H1 (cell line): ENCODE measurements around the gene TCEA2. TPM values are rescaled to one million over a fixed set of nuclear protein-coding genes. Genes with fewer than 3 reads are reported as not detected.

ENCODE experiments used
- ATF3 ChIP-seq: IDR thresholded peaks from 2 replicates; pipeline ENCODE4 v1.6.1; 2011; ENCODE audit warnings: low read depth, mild to moderate bottlenecking, low read length; ENCODE audit not compliant: insufficient read depth
- BACH1 ChIP-seq: IDR thresholded peaks from 2 replicates; pipeline ENCODE4 v1.6.1; 2012; ENCODE audit warnings: low read length, improper control_type of control experiment
- KDM5A ChIP-seq: fragments of 200-600 bp; IDR thresholded peaks from 2 replicates; pipeline ENCODE4 v1.7.1; 2012; ENCODE audit warnings: mild to moderate bottlenecking, low read length, inconsistent platforms, mixed read lengths
- RAD21 ChIP-seq, 2 experiments: IDR thresholded peaks in 1 of 2; conservative IDR thresholded peaks in 1 of 2; 2 replicates each; pipeline ENCODE4 v1.6.1; 2011; ENCODE audit warnings: low read depth in 2 of 2, low read length in 2 of 2, improper control_type of control experiment in 1 of 2, inconsistent platforms in 1 of 2, mild to moderate bottlenecking in 1 of 2, moderate library complexity in 1 of 2
- RFX5 ChIP-seq: IDR thresholded peaks from 2 replicates; pipeline ENCODE4 v1.6.1; 2011; ENCODE audit warnings: low read depth, low read length, improper control_type of control experiment, borderline replicate concordance
- SIN3A ChIP-seq, 2 experiments: IDR thresholded peaks in 1 of 2; conservative IDR thresholded peaks in 1 of 2; 2 replicates each; pipeline ENCODE4 v1.6.1; 2011 to 2012; ENCODE audit warnings: low read length in 2 of 2, improper control_type of control experiment in 1 of 2, low read depth in 1 of 2, mild to moderate bottlenecking in 1 of 2
- SP1 ChIP-seq: IDR thresholded peaks from 2 replicates; pipeline ENCODE4 v1.6.1; 2011; ENCODE audit warnings: low read depth, low read length
- TAF1 ChIP-seq: IDR thresholded peaks from 2 replicates; pipeline ENCODE4 v1.6.1; 2011; ENCODE audit warnings: mild to moderate bottlenecking, low read depth, low read length
- TCF12 ChIP-seq: IDR thresholded peaks from 2 replicates; pipeline ENCODE4 v1.6.1; 2011; ENCODE audit warnings: low read depth, mild to moderate bottlenecking, low read length
- TEAD4 ChIP-seq: IDR thresholded peaks from 2 replicates; pipeline ENCODE4 v1.6.1; 2012; ENCODE audit warnings: low read depth, low read length, inconsistent platforms, mixed read lengths
- polyA plus RNA-seq, 7 experiments: library from polyadenylated mRNA; depleted of rRNA in 3 of 7; stranded (reverse) in 5 of 7; unstranded in 2 of 7; fragments of >200 nt in 5 of 7; fragments of 200-250 nt in 2 of 7; gene quantifications; 1 replicate in 5 of 7; 2 replicates in 1 of 7; 4 replicates in 1 of 7; pipeline versions ENCODE4 v1.2.1 to v1.2.3, GENCODE V29; 2011 to 2013; ENCODE audit warnings: missing spikeins in 2 of 7, mixed read lengths in 2 of 7
- total RNA-seq: library from RNA; stranded (reverse); fragmentation: NEBNext Ultra II Directional; extraction: Animal tissue kit (Norgen Biotek cat#: 25700); gene quantifications from 2 replicates; pipeline ENCODE4 v1.2.1, GENCODE V29; 2021

The TCEA2 gene
- total and polyA plus RNA-seq, 2 of the 8 experiments (the other 6 are each of a cell fraction or from before 2014, with no cell fraction given) = 41.4 to 42.3 TPM

GRCh38 chr20:64029293-64030117 lies 33.5 kb upstream of the TCEA2 start (continued):
- no peak for TF ChIP-seq RAD21 (IDR thresholded peaks at IDR 0.05 in 1 of 2, conservative IDR thresholded peaks at IDR 0.05 in 1 of 2; ENCODE audit: low read depth in 2 of 2, low read length in 2 of 2)
- no peak for TF ChIP-seq SIN3A (conservative IDR thresholded peaks at IDR 0.05 in 1 of 2, IDR thresholded peaks at IDR 0.05 in 1 of 2; ENCODE audit: low read depth in 1 of 2, low read length in 2 of 2)
- no peak for TF ChIP-seq TAF1
- no peak for TF ChIP-seq SP1
- TF ChIP-seq RFX5 = no peak
- TF ChIP-seq ATF3 = no peak
- no peak for TF ChIP-seq TEAD4
- no peak for TF ChIP-seq BACH1
- no peak for TF ChIP-seq KDM5A
- no peak for TF ChIP-seq TCF12
